ENCODE data around the gene IRGC.

IRGC gene

DNA sequence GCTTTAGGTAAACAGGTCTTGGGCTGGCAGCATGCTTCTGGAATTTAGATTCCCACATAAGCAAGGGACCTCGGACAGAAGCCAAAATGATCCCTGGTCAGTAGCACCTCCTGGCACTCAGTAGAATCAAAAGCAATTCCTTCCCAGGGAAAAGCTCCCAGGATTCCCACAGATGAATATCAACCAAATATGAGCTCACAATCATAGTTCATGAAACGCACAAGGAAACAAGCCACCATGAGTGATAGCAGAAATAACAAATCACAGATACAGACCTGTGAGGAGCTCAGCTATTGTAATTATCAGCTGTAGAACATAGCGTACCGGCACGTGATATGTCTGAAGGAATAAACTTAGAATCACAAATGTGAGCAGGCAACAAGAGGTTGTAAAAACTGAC, 24.1 kb upstream of the IRGC start:
- DNase-seq (ENCODE audit: low read depth in 2 of 2): no peak

- DNase-seq (ENCODE audit: low read depth in 2 of 2): no peak
These were observed 23.5 kb upstream of the IRGC start for GRCh38 chr19:43692385-43692784.

GRCh38 chr19:43692877-43693276, 23.0 kb upstream of the IRGC start:
- DNase-seq (ENCODE audit: low read depth in 2 of 2): no peak

DNA sequence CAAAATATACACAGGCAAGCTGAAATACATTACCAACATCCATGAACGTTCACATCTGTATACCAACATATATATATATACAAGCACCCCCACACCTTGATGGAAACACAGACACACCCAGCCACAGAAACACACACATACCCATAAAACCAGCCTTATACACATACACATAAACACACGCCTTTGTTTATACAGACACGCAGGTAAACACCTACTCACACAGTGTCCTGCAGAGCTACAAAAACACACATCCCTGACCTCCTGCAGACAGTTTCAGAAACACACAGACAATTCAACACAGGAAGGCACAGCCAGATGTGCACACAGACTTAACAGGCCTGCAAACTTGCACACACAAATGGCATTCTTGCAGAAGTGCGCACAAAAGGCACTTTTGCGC, 21.3 kb upstream of the IRGC start:
- DNase-seq (ENCODE audit: low read depth in 2 of 2): no peak

- DNase-seq (ENCODE audit: low read depth in 2 of 2): no peak
These were observed 19.7 kb upstream of the IRGC start for GRCh38 chr19:43695985-43696704.

DNA sequence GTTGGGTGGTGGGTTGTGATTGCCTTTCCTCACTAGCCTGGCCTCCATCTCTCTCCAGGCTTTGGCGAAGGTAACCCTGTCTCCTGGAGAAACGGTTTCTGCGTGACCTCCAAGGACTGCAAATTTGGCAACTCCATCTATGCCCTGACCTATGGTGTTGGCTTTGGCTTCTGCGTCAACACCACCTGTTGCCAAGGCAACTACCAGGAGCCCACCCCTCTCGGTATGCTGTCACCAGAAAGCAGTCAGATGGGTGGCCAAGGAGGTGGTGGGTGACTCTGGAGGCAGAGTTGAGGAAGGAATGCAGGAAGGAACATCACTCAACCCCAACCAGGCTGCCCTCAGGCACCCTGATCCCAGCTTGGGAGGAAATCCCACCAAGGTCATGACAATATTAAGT, 18.6 kb upstream of the IRGC start:
- DNase-seq (ENCODE audit: low read depth in 2 of 2): no peak

GRCh38 chr19:43699506-43700394, 16.1 kb upstream of the IRGC start:
- no peak for DNase-seq (ENCODE audit: low read depth in 2 of 2)

DNA sequence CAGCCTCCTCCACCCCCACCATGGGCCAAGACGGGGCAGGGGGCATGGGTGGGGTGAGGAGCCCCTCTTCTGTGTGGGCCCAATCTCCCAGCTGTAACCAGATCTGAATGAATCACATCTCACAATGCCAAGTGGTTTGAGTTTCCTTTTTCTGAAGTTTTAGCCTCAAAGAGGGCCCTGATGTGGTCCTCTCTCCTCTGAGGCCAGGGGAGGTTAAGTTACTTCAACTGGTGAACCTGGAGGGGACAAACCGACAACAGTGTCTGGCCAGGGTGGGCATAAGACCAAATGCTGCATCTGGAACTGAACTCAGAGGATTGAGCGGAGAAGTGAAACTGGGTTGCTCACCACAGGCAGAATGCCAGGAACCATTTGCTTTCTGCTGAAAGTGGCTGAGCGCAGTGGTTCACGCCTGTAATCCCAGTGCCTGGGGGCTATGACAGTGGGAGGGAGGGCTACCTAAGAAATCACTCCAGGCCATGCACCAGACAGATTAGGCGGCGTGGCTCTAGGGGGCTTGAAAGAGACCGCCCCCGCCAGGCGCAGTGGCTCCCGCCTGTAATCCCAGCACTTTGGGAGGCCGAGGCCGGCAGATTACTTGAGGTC, 15.4 kb upstream of the IRGC start:
- no peak for DNase-seq (ENCODE audit: low read depth in 2 of 2)

DNA sequence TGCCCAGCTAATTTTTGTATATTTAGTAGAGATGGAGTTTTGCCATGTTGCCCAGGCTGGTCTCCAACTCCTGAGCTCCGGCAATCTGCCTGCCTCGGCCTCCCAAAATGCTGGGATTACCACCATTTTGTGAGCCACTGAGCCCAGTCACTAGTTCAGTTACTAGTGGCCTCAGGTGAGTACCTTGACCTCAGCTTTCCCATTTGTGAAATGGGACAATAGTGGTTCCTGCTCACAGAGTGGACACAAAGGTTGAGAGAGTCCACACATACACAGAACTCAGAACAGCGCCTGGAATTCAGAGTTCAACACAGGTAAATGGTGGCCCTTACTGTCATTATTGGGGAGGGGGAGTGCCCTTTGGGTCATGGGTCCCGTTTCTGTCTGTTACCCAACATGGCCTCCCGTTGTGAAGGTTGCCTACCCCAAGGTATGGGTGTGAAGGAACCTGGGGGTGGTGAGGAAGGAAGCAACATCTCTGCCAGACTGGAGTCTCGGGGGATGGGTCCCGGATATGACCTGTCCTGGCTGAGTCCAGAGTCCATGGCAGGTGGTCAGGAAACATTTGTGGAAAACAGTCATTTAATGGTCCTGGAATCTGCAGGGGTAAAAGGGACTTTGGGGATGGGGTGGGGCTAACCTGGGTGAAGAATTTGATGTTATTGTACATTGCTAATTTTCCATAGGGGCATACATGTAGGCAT, 11.7 kb upstream of the IRGC start:
- no peak for DNase-seq (ENCODE audit: low read depth in 2 of 2)

DNA sequence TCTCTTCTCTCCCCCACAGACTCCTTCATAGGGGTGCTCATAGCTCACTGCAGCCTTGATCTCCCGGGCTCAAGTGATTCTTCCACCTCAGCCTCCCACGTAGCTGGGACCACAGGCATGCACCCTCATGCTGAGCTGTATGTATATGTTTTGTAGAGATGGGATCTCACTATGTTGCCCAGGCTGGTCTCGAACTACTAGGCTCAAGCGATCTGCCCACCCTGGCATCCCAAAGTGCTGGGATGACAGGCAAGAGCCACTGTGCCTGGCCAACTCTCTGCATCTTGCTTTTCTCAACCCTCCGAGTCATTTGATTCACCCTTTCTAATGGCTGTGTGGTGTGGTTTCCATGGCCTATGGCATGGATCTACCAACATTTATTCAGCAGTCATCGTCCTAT, 10.1 kb upstream of the IRGC start:
- DNase-seq (ENCODE audit: low read depth in 2 of 2): no peak

GRCh38 chr19:43707158-43707712, 8.6 kb upstream of the IRGC start:
- no peak for DNase-seq (ENCODE audit: low read depth in 2 of 2)

GRCh38 chr19:43708716-43709115, 7.2 kb upstream of the IRGC start:
- DNase-seq (ENCODE audit: low read depth in 2 of 2): no peak

GRCh38 chr19:43711751-43712355, 4.0 kb upstream of the IRGC start:
- DNase-seq (ENCODE audit: low read depth in 2 of 2): no peak

DNA sequence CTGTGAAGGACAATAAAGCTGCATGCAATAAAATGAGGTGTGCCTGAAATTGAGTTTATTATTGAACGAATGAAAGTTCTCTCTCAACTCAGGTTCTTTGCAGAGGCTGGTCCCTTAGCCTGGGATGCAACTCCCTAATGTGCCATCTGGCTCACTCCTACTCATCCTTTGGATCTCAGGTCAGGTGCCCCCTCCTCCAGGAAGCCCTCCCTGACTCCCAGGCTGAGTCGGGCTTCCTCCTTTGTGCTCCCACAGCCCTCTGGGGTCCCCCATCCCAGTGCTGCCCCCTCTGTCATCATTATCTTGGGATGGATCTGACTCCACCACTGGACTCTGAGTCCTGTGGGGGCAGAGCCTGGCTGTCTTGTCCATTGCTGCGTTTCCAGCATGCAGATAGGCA, 2.7 kb upstream of the IRGC start:
- no peak for DNase-seq (ENCODE audit: low read depth in 2 of 2)

DNA sequence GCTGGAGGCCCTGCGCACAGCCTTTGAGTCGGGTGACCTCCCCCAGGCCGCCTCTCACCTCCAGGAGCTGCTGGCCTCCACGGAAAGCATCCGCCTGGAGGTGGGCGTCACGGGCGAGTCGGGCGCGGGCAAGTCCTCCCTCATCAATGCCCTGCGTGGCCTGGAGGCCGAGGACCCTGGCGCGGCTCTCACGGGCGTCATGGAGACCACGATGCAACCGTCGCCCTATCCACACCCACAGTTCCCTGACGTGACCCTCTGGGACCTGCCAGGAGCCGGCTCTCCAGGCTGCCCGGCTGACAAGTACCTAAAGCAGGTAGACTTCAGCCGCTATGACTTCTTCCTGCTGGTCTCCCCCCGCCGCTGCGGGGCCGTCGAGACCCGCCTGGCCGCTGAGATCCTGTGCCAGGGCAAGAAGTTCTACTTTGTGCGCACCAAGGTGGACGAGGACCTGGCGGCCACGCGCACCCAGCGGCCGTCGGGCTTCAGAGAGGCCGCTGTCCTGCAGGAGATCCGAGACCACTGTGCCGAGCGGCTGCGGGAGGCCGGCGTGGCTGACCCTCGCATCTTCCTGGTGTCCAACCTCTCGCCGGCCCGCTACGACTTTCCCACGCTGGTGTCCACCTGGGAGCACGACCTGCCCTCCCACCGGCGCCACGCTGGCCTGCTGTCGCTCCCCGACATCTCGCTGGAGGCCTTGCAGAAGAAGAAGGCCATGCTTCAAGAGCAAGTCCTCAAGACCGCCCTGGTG, 2.9 kb downstream of the IRGC start:
- DNase-seq (ENCODE audit: low read depth in 2 of 2): no peak

GRCh38 chr19:43719378-43719868, 3.5 kb downstream of the IRGC start:
- no peak for DNase-seq (ENCODE audit: low read depth in 2 of 2)

DNA sequence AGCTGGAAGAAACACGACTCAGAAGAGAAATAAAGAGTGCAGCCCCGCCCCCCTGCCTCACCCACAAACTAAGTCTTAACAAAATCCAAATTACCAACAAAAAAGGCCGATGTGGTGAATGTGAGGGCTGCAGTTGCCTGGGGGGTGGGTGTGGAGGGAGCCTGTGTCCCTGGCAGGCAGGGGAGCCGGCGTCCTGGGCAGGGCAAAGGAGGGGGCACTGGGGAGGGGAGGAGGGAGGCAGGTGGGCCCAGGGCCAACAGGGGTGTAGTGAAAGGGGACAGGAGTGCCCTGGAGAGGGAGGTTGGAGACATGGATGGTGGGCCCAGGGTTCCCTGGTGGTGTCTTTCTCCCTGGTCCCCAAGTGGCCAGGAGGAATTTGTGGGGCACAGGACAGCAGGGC, 4.0 kb downstream of the IRGC start:
- no peak for DNase-seq (ENCODE audit: low read depth in 2 of 2)

DNA sequence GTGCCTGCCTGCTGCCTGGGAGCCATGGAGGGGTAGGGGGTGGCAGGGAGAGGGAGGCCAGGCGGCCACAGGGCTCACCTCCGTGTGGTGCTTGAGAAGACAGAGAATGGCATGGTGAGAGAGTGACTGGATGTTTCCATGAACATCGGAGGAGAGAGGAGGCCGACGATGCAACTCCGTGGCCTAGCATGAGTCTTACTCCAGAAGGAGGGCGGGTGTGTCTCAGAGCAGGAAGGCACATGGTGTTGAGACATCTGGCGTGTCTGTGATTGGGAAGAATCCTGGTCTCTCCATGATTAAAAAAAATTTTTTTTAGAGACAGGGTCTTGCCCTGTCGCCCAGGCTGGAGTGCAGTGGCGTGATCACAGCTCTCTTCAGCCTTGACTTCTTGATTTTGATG, 5.1 kb downstream of the IRGC start:
- DNase-seq (ENCODE audit: low read depth in 2 of 2): no peak

- no peak for DNase-seq (ENCODE audit: low read depth in 2 of 2)
These were observed 5.7 kb downstream of the IRGC start for GRCh38 chr19:43721469-43722048.

GRCh38 chr19:43723588-43723987, 7.7 kb downstream of the IRGC start:
- DNase-seq (ENCODE audit: low read depth in 2 of 2): no peak
